K562 (cell line): ENCODE measurements around the gene INS.

Source experiments
- ARID4B ChIP-seq: sonication (generic); formaldehyde crosslinking; IDR thresholded peaks from 2 replicates; pipeline ENCODE4 v1.8.0; 2022; ENCODE audit warnings: mild to moderate bottlenecking, missing genetic modification reagents
- CBX5 ChIP-seq: IDR thresholded peaks from 2 replicates; pipeline ENCODE4 v1.6.1; 2014; ENCODE audit warnings: low read depth, borderline replicate concordance
- CREB1 ChIP-seq, 2 experiments: sonication (generic) in 1 of 2; formaldehyde crosslinking in 1 of 2; IDR thresholded peaks; 2 replicates each; pipeline versions ENCODE4 v1.6.1 to v1.8.0; 2012 to 2022; ENCODE audit warnings: inconsistent platforms in 1 of 2, mild to moderate bottlenecking in 1 of 2, missing genetic modification reagents in 1 of 2, moderate library complexity in 1 of 2
- CTCF ChIP-seq, 3 experiments: IDR thresholded peaks in 2 of 3; conservative IDR thresholded peaks in 1 of 3; 2 replicates each; pipeline ENCODE4 v1.5.1; 2011 to 2012; ENCODE audit warnings: low read length in 3 of 3, mild to moderate bottlenecking in 3 of 3, control low read depth in 2 of 3, improper control_type of control experiment in 1 of 3, inconsistent platforms in 1 of 3, low read depth in 1 of 3, mixed read lengths in 1 of 3, moderate library complexity in 1 of 3; ENCODE audit not compliant: insufficient read depth in 2 of 3
- ELK1 ChIP-seq: sonication (generic); formaldehyde crosslinking; IDR thresholded peaks from 2 replicates; pipeline ENCODE4 v1.8.1; 2022; ENCODE audit warnings: missing genetic modification reagents
- ETV5 ChIP-seq: sonication (generic); formaldehyde crosslinking; IDR thresholded peaks from 2 replicates; pipeline ENCODE4 v1.4.0; 2020; ENCODE audit warnings: low read depth, mild to moderate bottlenecking, missing genetic modification reagents
- ETV6 ChIP-seq, 3 experiments: fragments of 150-350 bp in 1 of 3; sonication (generic) in 1 of 3; formaldehyde crosslinking in 1 of 3; IDR thresholded peaks; 2 replicates each; pipeline versions ENCODE4 v1.6.1 to v1.8.0; 2014 to 2022; ENCODE audit warnings: borderline replicate concordance in 2 of 3, low read depth in 2 of 3, antibody characterized with exemption in 1 of 3, low read length in 1 of 3, mild to moderate bottlenecking in 1 of 3, missing genetic modification reagents in 1 of 3
- FOXK2 ChIP-seq, 2 experiments: fragments of 450-650 bp; IDR thresholded peaks in 1 of 2; conservative IDR thresholded peaks in 1 of 2; 2 replicates each; pipeline ENCODE4 v1.6.1; 2016; ENCODE audit warnings: low read depth in 2 of 2, mild to moderate bottlenecking in 1 of 2
- GTF2F1 ChIP-seq: IDR thresholded peaks from 2 replicates; pipeline ENCODE4 v1.6.1; 2011; ENCODE audit warnings: low read depth, low read length, improper control_type of control experiment
- MAFK ChIP-seq: IDR thresholded peaks from 2 replicates; pipeline ENCODE4 v1.6.1; 2011; ENCODE audit warnings: low read length, improper control_type of control experiment
- MAZ ChIP-seq, 2 experiments: fragments of 450-650 bp in 1 of 2; sonication (generic) in 1 of 2; formaldehyde crosslinking; IDR thresholded peaks in 1 of 2; conservative IDR thresholded peaks in 1 of 2; 2 replicates each; pipeline versions ENCODE4 v1.4.0 to v1.5.0; 2020; ENCODE audit warnings: mild to moderate bottlenecking in 1 of 2, missing genetic modification reagents in 1 of 2
- NR2F6 ChIP-seq: fragments of 450-650 bp; formaldehyde crosslinking; IDR thresholded peaks from 2 replicates; pipeline ENCODE4 v1.4.0; 2020; ENCODE audit warnings: mild to moderate bottlenecking
- ZBTB7A ChIP-seq: IDR thresholded peaks from 2 replicates; pipeline ENCODE4 v1.6.1; 2011; ENCODE audit warnings: low read depth, mild to moderate bottlenecking, low read length, moderate library complexity, borderline replicate concordance; ENCODE audit not compliant: control insufficient read depth

GRCh38 chr11:2123628-2123960 is 37.4 kb downstream of the INS start:
- TF ChIP-seq GTF2F1 (no peak), ARID4B (CRISPR knock-in tag) (no peak), CTCF (IDR thresholded peaks at IDR 0.05 in 2 of 3, conservative IDR thresholded peaks at IDR 0.05 in 1 of 3; ENCODE audit: insufficient read depth in 2 of 3, low read depth in 1 of 3, low read length in 3 of 3) (no peak), ELK1 (CRISPR knock-in tag) (no peak), ZBTB7A (no peak), NR2F6 (CRISPR knock-in tag) (no peak), CREB1 (IDR thresholded peaks at IDR 0.05) (no peak), CREB1 (CRISPR knock-in tag; IDR thresholded peaks at IDR 0.05) (no peak), MAFK (no peak), FOXK2 (conservative IDR thresholded peaks at IDR 0.05 in 1 of 2, IDR thresholded peaks at IDR 0.05 in 1 of 2; ENCODE audit: low read depth in 2 of 2) (no peak), CBX5 (no peak), ETV6 (IDR thresholded peaks at IDR 0.05; ENCODE audit: borderline replicate concordance in 1 of 2, low read depth in 2 of 2, low read length in 1 of 2) (no peak), ETV6 (CRISPR knock-in tag; IDR thresholded peaks at IDR 0.05; ENCODE audit: borderline replicate concordance) (no peak), MAZ (CRISPR knock-in tag; conservative IDR thresholded peaks at IDR 0.05 in 1 of 2, IDR thresholded peaks at IDR 0.05 in 1 of 2) (no peak), ETV5 (CRISPR knock-in tag) (no peak)
